ENCODE results near the gene ECE1. TPM values are rescaled to one million over a fixed set of nuclear protein-coding genes. Genes with fewer than 3 reads are reported as not detected.

Gene ECE1
- total and polyA plus RNA-seq, 2 of the 8 experiments (the other 6 are each of a cell fraction or from before 2014, with no cell fraction given), result 21.4 to 36.8 TPM

GRCh38 chr1:21292503-21292983, 2.3 kb upstream of the ECE1 start:
- no peak overlapping the region for H3K9ac ChIP-seq (replicated peaks in 1 of 4; ENCODE audit: extremely low read depth in 1 of 4, low read depth in 3 of 4, low read length in 3 of 4)
- no peaks in the 10 kb centered on the region; a peak in 1 of 4 replicates for H3K79me2 ChIP-seq (ENCODE audit: control insufficient read depth in 1 of 2, insufficient read depth in 2 of 2, low read length in 2 of 2)
- no peaks in the 10 kb centered on the region for H3K9me3 ChIP-seq (ENCODE audit: insufficient read depth in 2 of 2, low read depth in 1 of 2, low read length in 1 of 2)
- H3K27ac ChIP-seq (ENCODE audit: low read depth, low read length), result no peak overlapping the region
- H2BK20ac ChIP-seq (ENCODE audit: low read length), result no peak overlapping the region
- no peak overlapping the region for H4K91ac ChIP-seq (replicated peaks; ENCODE audit: insufficient read length, low read length)
- H2BK5ac ChIP-seq (ENCODE audit: low read depth, low read length), result no peak overlapping the region
- WGBS, 2 experiments (ENCODE audit: extremely low coverage in 1 of 2, insufficient coverage in 1 of 2, insufficient read length in 1 of 2, insufficient replicate concordance in 2 of 2, low coverage in 1 of 2, low lambda C conversion rate in 2 of 2, missing lambda C conversion rate in 1 of 2), result 95% methylated on average over 3 of the region's 3 CpGs; no CpG with 5 or more reads in 1 of the 2 experiments
- H3K4me3 ChIP-seq (ENCODE audit: extremely low read depth in 1 of 4, insufficient read depth in 2 of 4, low read depth in 3 of 4, low read length in 4 of 4), result no peak overlapping the region
- 0 out of 2 replicates have a peak overlapping the region, but pooled peaks have one; percentile 38 for H2BK15ac ChIP-seq (ENCODE audit: low read length)
- H3K27me3 ChIP-seq (replicated peaks in 1 of 4; ENCODE audit: control insufficient read depth in 3 of 4, extremely low read depth in 1 of 4, insufficient read depth in 3 of 4, low read length in 3 of 4), result peaks cover 0 to 4% (median 0%) of the 10 kb centered on the region in 4 experiments; a peak in 2 of 7 replicates
- H3K23me2 ChIP-seq (ENCODE audit: low read depth, low read length), result peaks cover 6% of the 10 kb centered on the region
- H4K20me1 ChIP-seq (replicated peaks in 1 of 2; ENCODE audit: control insufficient read depth in 1 of 2, insufficient read depth in 2 of 2, low read length in 2 of 2), result no peaks in the 10 kb centered on the region
- no peak overlapping the region for H3K4me2 ChIP-seq (ENCODE audit: insufficient read depth in 1 of 2, low read depth in 2 of 2, low read length in 2 of 2)
- H4K8ac ChIP-seq (ENCODE audit: extremely low read depth, insufficient read depth, low read length), result no peak overlapping the region
- no peak overlapping the region for H3K14ac ChIP-seq (ENCODE audit: insufficient read length)
- CTCF ChIA-PET (ENCODE audit: partially characterized antibody), result interaction anchor here (0.6 to 6.4 kb wide), 15 partner anchors 13 to 636 kb away, joined by 3 to 44 read pairs (median 5); no protein-coding TSS in a partner anchor
- no peak overlapping the region for H3K18ac ChIP-seq (ENCODE audit: extremely low read depth, low read length)
- H2BK120ac ChIP-seq (replicated peaks; ENCODE audit: low read depth, low read length), result no peak overlapping the region
- FAIRE-seq (no peak), DNase-seq (ENCODE audit: low read depth in 1 of 2, low spot score in 2 of 2) (no peak)
- no peaks in the 10 kb centered on the region for H3K36me3 ChIP-seq (ENCODE audit: control insufficient read depth in 2 of 4, insufficient read depth in 4 of 4, low read length in 3 of 4)
- H3K4me1 ChIP-seq (replicated peaks in 1 of 4; ENCODE audit: control insufficient read depth in 3 of 4, insufficient read depth in 4 of 4, low read length in 3 of 4), result peaks cover 0 to 22% (median 16%) of the 10 kb centered on the region in 4 experiments; a peak in 6 of 7 replicates
- no peak overlapping the region for H4K5ac ChIP-seq (ENCODE audit: insufficient read length, low read depth, low read length)
- H2AFZ ChIP-seq (ENCODE audit: low read length), result no peak overlapping the region
- H3K79me1 ChIP-seq (ENCODE audit: low read depth, low read length), result no peaks in the 10 kb centered on the region; the same call in 1 of the 2 replicates
- H3K56ac ChIP-seq (replicated peaks; ENCODE audit: insufficient read length, low read depth, low read length), result no peak overlapping the region
- POLR2A ChIA-PET (ENCODE audit: partially characterized antibody), result interaction anchor here (0.7 kb wide), 1 partner anchor 15 kb away, joined by 4 read pairs; no protein-coding TSS in a partner anchor
- H3K23ac ChIP-seq (ENCODE audit: insufficient read length), result no peak overlapping the region
- no peak overlapping the region for H2AK5ac ChIP-seq (ENCODE audit: low read depth, low read length)
- H2BK12ac ChIP-seq (ENCODE audit: low read depth, low read length), result no peak overlapping the region
- H3K4ac ChIP-seq (replicated peaks; ENCODE audit: insufficient read length, low read depth, low read length), result no peak overlapping the region
- TF ChIP-seq HDAC2 (IDR thresholded peaks at IDR 0.05; ENCODE audit: borderline replicate concordance in 1 of 2, low read depth in 2 of 2, low read length in 2 of 2) (no peak), SAP30 (IDR thresholded peaks at IDR 0.05; ENCODE audit: insufficient read depth, insufficient replicate concordance, low read length) (no peak), ATF3 (IDR thresholded peaks at IDR 0.05; ENCODE audit: insufficient read depth, low read depth, low read length) (no peak), TEAD4 (IDR thresholded peaks at IDR 0.05; ENCODE audit: low read depth, low read length) (no peak), KDM1A (IDR thresholded peaks at IDR 0.05; ENCODE audit: borderline replicate concordance, low read length) (no peak), YY1 (IDR thresholded peaks at IDR 0.05; ENCODE audit: low read depth, low read length) (no peak), MAFK (IDR thresholded peaks at IDR 0.05; ENCODE audit: low read depth, low read length) (no peak), KDM4A (IDR thresholded peaks at IDR 0.05; ENCODE audit: low read depth, low read length, severe bottlenecking) (no peak)
